Measurements from ENCODE around the gene MBD3L3. TPM values are rescaled to one million over a fixed set of nuclear protein-coding genes. Genes with fewer than 3 reads are reported as not detected.
"Not testable (repeated sequence)": the region's sequence is repeated elsewhere in the genome, so short reads cannot be mapped to it uniquely, and the experiment has no call there.

MBD3L3 gene
- not detected for total RNA-seq

DNA sequence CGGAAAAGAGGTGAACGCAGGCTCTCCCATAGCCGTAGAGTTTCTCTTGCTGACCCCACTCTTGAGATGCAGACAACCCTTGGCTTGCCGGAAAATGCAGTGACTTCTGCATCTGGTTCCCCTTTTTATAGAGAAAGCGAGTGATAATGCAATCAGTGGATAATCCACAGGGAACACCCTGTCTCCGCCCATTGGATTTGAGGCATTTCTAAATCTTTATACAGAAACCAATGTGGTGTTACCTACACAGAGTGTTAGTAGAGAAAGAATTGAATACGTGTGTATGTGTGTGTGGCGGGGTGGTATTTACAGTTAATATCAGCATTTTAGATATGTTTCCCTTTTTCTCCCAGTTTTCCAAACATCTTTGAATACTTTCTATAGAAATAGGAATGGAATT, at the start of gene MBD3L3:
MBD3L3 (minus strand) TSS at position 101 of the 400 bp plus-strand sequence; CDS start at position 30, 71 bp downstream.
- DNase-seq: not testable (repeated sequence)

DNA sequence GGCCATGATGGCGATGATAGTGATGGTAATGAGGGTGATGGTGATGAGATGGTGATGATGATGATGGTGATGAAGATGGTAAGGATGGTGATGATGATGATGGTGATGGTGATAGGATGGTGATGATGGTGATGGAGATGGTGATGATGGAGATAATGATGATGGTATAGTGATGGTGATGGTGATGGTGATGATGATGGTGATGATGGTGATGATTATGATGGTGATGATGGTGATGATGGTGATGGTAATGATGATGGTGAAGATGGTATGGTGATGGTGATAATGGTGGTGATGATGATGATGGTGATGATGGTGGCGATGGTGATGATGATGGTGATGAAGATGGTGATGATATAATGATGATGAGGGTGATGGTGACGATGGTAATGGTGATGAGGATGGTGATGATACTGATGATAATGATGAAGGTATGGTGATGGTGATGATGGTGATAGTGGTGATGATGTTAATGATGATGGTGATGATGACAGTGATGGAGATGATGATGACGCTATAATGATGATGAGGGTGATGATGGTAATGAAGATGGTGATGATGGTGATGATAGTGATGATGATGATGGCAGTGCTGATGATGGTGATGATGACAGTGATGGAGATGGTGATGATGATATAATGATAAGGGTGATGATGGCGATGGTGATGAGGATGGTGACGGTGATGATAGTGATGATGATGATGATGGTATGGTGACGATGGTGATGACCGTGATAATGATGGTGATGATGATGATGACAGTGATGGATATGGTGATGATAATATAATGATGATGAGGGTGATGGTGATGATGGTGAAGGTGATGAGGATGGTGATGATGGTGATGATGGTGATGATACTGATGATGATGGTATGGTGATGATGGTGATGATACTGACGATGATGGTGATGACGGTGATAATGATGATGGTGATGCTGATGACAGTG, 48.5 kb upstream of the MBD3L3 start:
- DNase-seq: no peak

DNA sequence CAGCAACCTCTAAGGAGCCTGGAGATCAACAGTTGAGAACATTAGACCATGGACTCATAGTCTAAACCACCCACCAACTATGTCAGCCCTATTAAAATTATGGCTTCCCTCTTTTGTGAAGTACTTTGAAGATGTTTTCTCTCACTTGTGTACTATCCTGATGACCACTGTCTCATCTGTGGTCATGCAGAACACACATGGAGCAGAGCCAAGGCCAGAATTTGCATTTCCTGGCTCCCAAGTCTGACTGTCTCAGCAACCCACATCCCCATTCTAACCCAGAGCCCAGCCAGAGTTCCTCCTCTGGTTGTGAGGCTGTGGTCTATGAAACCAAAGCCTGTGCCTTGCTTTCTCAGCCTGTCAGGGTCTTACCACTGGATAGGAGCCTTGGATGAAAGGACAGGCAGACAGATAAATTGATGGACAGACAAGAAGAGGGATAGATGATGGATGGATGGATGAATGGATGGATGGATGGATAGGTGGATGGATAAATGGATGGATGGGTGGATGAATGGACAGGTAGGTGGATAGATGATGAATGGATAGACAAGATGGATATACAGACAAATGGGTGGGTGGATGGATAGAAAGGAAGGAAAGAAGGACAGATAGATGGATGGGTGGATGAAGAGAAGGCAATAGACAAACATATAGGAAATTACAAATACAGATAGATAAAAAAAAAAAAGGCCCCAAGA, 46.4 kb upstream of the MBD3L3 start:
- no peak for DNase-seq

DNA sequence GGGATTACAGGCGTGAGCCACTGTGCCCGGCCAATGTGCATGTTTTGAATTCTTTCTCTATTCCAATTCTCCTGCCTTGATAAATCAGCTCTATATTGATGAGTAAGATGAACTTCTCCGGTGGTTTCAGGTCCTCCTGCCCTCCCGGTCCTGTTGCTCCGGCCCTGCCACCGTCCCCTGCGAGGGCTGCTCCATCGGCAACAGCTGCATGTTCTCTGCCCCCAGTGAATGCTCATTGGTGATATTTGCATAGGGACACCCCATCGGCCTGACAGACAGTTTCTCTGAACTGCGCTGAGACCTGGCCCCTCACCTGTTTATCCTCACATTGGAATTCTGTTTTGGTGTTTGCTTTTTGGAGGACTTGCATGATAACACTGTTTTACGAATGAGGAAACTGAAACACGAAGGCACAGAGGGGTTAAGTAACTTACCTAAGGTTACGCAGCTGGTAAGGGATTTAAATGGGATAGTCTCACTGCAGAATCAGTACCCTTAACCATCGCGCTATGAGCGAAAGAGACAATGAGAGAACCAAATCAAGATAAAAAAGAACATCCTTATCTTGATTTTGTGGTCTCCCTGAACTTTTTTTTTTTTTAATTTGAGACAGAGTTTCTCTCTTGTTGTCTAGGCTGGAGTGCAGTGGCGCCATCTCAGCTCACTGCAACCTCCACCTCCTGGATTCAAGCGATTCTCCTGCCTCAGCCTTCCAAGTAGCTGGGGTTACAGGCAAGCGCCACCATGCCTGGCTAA, 43.2 kb upstream of the MBD3L3 start:
- DNase-seq: no peak

DNA sequence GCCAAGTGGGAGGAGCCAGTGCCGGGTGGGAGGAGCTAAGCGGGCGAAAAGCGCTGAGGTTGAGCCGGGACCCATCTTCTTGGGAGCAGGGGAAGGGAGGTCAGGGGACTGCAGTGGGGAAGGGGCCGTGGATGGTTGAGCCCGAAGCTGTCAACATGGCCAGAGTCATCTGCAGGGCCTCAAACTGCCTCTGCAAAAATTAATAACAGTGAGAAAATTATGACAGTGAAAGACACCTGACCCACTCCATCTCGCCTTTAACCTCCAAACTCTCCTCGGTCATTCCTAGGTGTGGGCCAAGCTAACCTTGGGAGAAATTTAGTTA, 41.1 kb upstream of the MBD3L3 start:
- no peak for DNase-seq

DNA sequence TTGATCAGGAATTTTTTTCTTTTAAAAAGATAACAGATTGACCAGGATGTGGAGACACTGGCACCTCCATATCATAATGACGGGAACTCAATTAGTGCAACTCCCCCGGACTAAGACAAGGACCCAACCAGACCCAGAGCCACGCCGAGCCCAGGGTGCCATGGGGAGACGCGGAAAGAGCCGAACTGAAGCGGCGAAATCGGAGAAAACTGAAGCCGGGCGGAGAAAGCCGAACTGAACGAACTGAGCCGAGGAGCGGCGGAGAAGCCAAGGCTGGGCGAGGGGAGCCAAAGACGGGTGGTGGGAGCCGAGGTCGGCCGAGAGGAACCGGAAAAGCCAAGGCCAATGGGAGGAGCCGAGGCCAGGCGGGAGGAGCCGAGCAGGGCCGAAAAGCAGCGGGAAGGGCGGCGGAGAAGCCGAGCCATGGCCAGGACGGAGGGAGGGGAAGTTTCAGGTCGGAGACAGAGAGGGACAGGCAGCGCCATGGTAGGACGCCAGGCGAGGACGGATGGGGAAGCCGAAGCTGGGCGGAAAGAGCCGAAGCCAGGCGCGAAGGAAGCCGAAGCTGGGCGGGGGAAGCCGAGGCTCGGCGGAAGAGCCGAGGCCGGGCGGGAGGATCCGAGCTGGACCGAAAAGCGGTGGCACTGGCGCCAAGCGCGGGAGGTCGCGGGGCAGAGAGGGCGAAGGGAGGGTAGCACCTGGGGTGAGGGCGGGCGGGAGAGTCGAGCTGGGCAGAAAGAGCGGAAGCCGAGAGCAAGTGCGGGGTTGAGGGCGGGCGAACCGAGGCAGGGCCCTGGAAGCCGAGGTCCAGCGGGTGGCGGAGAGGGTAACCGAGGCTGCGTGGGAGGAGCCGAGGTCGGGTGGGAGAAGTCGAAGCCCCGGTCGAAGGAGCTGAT, 40.5 kb upstream of the MBD3L3 start:
- peak; percentile 93 for DNase-seq

DNA sequence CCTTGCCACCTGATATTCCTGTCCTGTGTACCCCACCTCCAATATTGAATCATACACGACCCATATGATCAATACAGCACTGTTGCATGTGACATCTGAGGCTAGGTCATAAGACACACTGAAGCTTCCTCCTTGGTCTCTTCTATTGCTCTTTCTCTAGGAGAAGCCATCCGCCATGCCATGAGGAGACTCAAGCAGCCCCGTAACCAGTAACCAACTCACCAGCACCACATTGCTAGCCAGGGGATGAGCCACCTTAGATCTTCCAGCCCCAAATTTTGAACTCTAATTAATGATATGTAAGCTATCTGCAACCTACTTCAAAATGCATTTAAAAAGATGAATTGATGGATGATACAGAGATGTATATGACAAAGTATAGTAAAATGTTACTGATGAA, 39.6 kb upstream of the MBD3L3 start:
- DNase-seq: no peak

DNA sequence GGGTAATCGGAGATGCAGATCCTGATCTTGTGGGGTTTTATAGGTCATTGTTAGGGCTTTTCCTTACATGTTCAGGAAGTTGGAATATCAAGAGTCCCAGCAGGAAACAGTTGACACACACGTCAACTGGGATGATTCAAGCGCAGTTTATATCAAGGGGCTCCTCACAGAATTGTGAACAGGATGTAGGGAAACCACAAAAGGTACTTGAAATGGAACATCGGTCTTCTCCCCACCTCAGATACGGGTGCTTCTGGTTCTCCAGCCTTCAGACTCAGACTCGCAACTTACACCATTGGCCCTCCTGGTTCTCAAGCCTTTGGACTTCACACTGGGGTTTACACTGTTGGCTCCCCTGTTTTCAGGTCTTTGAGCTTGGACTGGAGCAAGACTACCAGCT, 30.5 kb upstream of the MBD3L3 start:
- DNase-seq: no peak

DNA sequence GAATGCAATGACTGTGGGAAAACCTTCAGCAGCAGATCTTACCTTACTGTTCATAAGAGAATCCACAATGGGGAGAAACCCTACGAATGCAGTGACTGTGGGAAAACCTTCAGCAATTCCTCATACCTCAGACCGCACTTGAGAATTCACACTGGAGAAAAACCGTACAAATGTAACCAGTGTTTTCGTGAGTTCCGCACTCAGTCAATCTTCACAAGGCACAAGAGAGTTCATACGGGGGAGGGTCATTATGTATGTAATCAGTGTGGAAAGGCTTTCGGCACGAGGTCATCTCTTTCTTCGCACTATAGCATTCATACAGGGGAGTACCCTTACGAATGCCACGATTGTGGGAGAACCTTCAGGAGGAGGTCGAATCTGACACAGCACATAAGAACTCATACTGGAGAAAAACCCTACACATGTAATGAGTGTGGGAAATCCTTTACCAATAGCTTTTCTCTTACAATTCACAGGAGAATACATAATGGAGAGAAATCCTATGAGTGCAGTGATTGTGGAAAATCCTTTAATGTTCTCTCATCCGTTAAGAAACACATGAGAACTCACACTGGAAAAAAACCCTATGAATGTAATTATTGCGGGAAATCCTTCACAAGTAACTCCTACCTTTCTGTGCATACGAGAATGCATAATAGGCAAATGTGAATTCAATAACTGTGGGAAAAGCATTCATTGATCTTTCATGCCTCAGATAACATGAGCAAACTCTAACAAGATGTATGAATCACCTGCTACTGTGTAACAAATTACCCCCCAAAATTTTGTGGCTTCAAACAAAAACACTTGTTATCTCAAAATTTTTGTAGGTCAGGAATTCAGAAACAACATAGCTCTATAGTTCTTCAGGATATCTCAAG, 24.8 kb upstream of the MBD3L3 start:
- no peak for DNase-seq

DNA sequence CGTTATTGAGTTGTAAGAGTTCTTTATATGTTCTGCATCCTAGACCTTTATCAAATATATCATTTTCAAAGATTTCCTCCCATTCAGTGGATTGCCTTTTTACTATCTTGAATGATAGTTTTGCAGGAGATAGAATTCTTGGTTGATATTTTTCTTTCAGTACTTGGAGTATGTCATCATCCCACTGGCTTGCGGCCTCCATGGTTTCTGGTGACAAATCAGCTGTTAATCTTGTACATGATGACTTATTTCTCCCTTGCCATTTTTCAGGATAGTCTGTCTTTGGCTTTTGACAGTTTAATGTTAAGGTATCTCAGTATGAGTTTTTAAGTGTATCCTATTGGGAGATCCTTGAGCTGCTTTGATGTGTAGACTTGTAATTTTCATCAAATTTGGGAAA, 19.5 kb upstream of the MBD3L3 start:
- no peak for DNase-seq

DNA sequence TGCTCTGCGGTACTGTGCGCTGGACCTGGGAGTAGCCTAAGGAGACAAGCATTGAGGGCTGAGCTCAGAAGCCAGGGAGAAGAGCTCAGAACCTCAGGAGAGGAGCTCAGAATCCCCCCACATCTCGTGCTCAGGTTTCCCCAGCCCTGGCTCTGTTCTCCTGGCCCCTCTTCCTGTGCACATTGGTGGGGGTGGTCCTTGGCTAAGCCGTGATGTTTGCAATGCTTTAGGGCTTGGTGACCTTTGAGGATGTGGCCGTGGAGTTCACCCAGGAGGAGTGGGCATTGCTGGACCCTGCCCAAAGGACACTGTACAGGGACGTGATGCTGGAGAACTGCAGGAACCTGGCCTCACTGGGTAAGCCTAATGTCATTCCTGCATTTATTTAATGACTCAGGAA, 17.7 kb upstream of the MBD3L3 start:
- no peak for DNase-seq

DNA sequence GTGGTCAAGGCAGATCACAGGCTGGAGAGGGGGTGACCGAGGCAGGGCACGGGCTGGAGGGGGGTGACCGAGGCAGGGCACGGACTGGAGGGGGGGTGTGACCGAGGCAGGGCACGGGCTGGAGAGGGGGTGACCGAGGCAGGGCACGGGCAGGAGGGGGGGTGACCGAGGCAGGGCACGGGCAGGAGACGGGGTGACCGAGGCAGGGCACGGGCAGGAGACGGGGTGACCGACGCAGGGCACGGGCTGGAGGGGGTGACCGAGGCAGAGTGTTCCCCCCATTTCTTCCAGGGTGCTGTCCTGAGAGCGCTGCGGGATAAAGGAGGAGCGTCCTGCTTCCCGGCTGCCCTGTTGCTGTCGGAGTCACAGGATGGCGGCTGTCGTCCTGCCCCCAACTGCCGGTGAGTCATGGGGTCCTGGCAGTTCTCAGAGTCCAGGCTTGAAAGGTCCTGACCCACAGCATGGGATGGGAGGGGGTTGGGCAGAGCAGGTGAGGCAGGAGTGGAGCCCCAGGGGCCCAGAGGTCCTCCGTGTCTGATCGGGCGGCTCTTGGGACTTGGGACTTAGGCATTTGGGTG, 16.3 kb upstream of the MBD3L3 start:
- DNase-seq: no peak

DNA sequence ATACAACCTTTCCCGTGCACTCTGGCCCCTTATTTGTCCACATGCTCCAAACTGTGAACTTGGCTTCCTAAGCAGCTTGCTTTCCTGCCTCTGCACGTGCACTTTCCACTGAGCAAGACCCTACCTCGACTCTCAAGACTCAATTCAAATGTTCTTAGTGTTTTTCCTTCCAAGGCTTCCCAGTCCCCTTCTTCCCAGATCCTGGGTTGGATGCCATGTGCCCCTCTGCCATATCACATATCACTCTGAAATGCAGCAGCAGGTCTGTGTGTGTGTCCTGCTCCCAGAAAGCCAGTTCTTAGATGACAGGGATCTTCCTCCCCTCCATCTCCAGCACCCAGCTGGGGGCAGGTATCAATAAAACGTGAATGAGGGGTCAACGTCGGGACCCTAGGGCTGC, 14.1 kb upstream of the MBD3L3 start:
- no peak for DNase-seq

DNA sequence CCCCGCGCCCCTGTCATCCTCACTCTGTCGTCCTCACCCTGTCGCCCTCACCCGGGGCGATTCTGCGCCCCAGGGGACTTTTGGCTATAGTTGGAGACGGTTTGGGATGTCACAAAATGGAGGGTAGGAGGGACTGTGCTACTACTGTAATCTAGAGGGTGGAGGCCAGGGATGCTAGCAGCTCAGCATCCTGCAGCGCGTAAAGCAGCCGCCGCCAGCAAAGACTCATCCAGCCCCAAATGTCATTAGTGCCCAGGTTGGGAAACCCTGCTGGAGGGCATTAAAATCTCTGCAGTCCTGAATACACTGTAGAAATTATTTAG, 11.4 kb upstream of the MBD3L3 start:
- DNase-seq: no peak

DNA sequence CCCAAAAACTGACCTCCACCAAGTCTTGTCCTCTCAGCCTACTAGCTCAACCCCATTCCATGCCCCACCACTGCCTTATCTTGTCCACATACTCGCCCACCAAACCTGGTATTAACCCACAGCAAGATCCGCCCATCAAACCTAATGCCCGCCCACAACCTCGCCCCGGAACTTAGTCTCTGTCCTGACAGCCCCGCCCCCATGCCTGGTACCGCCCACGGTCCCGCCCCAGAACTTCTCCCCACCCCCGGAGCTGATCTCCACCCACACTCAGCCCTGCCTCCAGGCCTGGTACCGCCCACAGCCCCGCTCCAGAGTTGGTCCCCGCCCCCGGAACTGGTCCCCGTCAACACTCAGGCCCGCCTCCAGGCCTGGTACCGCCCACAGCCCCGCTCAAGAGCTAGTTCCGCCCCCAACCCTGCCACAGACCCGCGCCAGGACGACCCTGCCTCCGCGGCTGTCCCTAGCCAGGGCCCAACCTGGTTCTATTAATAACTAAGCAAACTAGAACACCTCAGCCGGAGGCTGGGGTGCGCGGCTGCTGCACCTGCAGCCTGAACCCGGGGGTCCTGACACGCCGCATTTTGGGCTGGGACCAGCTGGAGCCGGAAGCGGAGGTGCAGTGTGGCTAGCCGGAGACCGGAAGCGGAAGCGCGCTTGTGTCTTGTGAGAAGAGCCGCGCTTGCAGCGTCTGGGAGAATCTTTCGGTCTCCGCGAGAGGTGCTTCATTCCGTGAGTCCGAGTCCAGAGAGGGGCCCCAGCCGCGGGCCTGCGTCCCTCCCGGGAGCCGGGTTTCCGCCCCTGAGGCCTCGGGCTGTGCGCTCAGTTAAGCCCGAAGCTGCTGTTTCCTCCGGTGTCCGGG, 10.8 kb upstream of the MBD3L3 start, which contains the start of gene ZNF557:
ZNF557 (plus strand) TSS at position 662 of the 862 bp plus-strand sequence. CDS start 5,372 bp downstream, outside the sequence.
- DNase-seq: peak; percentile 98

DNA sequence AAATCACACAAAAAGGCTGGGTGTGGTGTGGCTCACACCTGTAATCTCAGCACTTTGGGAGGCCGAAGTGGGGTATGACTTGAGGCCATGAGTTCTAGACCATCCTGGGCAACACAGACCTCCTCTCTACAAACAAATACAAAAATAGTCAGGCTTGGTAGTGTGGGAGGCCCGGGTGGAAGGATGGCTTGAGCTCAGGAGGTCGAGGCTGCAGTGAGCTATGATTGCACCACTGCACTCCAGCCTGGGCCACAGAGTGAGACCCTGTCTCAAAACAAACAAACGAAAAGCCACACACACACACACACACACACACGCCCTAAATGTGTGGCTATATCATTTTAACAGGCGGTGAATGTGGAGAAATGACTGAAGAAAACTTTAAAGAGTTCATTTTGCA, 10.1 kb upstream of the MBD3L3 start:
- DNase-seq: no peak

DNA sequence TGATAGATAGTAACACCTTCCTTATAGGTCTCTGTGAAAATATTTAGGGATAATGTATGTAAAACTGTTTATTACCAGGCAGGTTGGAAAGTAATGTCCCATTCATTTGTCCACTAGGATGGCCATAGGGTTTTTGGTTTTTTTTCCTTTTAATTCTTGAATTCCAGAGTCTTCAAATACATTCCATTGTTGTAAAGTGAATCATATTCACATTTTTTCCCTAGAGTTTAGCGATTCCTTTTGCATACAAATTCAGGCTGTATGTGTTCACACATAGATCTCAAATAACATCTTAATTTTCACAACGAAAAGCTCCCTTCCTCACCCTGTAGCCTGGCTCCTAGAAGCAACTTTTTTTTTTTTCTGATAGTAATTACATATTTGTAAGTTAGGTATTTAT, 9.2 kb upstream of the MBD3L3 start:
- DNase-seq: no peak

DNA sequence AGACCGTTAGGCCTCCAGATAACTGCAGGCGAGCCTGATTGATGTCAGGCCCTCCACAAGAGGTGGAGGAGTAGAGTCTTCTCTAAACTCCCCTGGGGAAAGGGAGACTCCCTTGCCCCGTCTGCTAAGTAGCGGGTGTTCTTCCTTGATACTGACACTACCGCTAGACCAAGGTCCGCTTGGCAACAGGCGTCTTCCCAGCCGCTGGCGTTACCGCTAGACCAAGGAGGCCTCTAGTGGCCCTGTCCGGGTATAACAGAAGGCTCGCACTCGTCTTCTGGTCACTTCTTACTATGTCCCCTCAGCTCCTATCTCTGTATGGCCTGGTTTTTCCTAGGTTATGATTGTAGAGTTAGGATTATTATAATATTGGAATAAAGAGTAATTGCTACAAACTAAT, 8.6 kb upstream of the MBD3L3 start:
- not testable (repeated sequence) for DNase-seq

DNA sequence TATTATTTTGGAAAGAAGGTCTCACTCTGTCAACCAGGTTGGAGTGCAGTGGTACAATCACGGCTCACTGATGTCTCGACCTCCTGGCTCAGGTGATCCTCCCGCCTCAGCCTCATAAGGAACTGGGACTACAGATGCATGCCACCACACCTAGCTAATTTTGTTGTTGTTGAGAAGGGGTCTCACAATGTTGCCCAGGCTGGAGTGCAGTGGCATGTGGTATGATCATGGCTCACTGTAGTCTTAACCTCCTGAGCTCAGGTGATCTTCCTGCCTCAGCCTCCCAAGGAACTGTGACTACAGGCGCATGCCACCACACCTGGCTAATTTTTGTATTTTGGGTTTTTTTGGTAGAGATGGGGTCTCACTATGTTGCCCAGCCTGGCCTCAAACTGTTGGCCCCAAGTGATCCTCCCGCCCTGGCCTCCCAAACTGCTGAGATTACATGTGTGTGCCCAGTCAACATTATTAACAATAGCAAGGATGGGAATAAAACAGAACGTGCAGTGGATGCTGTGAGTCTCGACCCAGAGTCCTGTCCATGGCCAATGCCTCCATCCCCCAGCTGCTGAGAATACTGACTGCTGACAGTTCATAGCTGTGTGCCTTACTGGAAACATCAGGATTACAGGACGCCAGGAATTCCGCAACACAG, 5.4 kb upstream of the MBD3L3 start:
- DNase-seq: no peak
